ENCODE data around the gene UQCC3.
A peak's percentile ranks its signal among the peaks of the same experiment; 100 is the strongest.
"Not testable (repeated sequence)": the region's sequence is repeated elsewhere in the genome, so short reads cannot be mapped to it uniquely, and the experiment has no call there.

UQCC3 gene

DNA sequence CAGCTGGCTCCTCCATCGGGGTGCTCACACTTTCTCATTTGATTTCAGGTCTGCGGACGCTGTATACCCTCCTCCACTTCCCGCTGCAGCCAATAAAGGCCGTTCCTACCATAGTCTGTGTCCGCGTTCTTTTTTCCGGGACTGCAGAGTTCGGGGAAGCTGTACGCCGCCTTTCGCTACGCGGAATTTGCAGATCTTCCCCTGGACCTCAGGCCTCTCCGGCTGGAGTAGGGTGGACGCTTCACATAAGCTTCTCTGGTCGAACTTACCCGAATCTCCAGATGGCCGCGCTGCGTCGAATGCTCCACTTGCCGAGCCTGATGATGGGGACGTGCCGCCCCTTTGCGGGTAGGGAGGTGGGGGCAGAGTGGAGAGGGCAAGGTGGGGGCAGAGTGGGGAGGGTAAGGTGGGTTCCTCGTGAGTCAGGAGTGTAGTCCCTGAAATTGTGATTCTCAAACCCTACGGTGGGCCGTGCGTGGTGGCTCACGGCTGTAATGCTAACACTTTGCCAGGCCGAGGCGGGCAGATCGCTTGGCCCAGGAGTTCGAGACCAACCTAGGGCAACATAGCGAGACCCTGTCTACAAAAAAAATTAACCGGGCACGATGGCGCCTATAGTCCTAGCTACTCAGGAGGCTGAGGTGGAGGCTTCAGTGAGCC, 5.7 kb upstream of the UQCC3 start:
- peak; percentile 35 to 66 for DNase-seq

DNA sequence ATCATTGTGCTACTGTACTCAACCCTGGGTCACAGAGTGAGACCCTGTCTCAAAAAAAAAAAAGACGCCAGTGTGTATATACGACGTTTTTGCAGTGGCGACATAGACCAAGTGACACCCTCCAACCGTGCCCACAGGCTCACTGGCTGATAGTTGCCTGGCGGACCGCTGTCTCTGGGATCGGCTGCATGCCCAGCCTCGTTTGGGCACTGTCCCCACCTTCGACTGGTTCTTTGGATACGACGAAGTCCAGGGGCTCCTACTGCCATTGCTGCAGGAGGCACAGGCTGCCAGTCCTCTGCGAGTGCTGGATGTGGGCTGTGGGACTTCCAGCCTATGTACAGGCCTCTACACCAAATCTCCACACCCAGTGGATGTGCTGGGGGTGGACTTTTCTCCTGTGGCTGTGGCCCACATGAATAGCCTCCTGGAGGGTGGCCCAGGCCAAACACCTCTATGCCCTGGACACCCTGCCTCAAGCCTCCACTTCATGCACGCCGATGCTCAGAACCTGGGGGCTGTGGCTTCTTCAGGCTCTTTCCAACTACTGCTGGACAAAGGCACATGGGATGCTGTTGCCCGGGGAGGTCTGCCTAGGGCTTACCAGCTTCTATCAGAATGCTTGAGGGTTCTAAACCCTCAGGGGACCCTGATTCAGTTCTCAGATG, 5.1 kb upstream of the UQCC3 start:
- DNase-seq, result no peak

DNA sequence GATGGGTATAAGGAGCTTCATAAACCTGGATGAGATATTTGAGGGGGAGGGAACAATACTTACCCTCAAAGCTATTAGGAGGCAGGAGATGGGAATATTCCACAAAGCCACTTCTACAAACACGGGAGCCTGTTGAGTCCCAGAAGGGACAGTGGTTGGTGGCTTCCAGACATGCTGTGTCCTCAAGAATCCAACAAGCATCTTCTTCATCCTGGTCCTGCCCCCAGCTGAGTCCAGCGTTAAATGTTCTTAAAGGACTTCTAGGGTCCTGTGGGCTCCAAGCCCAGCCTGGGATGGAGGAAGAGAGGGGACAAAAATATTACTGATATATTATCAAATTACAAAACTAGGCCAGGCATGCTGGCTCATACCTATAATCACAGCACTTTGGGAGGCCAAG, 4.0 kb upstream of the UQCC3 start:
- DNase-seq, result no peak

DNA sequence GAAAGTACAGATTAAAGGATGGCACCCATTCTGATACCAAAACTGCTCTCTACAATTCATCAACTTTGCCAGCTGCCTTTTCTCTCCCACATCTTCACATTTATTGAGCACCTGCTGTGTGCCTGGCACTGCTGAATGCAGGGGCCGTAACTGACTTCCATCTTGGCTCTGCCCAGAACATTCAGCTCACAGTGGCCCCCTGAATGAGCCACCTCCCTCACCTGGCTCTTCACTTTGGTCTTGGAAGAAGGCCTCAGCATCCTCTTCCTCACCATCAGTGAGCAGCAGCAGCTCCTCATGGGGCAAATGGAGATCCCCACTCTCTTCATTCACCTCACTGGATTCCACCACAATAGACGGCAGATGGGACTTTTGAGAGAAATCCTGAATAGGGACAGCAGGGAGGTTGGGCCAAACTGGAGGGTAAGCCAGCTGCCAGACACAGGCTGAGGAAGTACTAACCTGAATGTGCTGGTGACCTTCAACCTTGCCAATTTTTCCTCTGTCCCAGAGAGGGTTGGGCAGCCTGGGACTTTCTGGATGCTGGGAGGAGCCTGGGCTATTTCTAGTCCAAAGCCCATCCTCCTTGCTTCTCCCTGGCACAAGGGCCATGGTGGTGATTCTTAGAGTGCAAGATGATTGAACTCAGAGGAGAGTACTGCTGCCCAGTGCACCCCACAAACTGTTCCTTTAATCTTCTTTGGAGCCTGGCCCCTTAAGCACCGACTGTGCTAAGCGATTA, 1.9 kb upstream of the UQCC3 start:
- no peak for DNase-seq

DNA sequence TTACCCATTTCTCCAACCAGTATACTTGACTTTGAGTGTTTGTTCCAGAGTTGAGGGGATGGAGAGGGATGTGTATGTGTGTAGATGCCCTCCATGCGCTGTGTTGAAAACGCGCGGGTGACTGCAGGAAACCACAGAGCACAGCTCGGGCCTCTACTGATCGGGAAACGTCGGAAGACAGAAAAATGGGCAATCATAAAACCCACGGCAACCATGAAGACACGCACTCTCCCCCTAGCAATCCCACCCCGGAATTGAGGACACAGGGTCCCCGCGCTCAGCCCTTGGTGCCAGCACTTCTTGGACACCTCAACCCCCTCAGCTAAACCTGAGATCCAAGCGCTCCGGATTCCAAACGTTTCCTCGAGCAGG, 251 bp upstream of the UQCC3 start:
- peak; percentile 64 to 67 for DNase-seq

DNA sequence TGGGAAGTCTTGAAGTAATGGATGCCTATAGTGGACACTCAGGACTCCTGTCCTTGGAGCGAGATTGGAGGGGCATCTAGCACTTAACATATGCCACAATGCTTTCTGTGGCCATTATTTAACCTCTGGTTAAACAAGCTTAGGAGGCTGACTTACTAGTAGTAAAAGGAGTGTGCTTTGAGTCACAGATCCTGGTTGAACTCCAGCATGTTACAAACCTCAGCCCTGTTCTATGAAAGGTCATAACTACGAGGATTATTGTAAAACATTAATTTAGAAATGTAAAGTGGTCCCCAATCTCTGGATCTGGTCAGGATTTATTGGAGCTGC, 1.7 kb downstream of the UQCC3 start:
- DNase-seq, result no peak

DNA sequence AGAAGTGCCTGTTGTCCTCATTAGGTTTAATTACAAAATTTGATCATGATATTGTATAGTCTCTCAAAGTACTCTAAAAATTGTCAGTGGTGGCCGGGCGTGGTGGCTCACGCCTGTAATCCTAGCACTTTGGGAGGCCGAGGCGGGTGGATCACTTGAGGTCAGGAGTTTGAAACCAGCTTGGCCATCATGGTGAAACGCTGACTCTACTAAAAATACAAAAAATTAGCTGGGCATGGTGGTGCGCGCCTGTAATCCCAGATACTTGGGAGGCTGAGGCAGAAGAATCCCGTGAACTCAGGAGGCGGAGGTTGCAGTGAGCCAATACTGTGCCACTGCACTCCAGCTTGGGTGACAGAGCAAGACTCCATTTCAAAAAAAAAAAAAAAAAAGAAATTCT, 3.9 kb downstream of the UQCC3 start:
- not testable (repeated sequence) for DNase-seq

DNA sequence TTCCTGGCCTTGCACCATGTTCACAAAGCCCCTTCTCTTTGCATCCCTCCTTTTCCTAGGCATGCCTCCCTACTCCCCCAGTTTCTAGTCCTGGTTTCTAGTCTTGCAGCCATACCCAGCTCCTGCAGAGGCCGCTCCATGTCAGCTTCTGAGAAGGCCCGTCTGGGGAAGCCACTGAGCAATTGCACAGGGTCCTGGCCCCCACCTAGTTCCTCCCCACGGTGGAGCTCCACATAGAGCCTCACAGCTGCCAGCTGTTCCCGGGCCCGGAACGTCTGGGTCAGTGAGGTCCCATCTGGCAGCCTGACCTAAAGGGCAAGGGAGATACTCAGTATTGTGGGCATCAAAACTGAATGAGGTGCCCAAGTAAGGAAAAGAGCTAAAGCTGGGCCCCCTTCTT, 5.2 kb downstream of the UQCC3 start:
- DNase-seq, result no peak

DNA sequence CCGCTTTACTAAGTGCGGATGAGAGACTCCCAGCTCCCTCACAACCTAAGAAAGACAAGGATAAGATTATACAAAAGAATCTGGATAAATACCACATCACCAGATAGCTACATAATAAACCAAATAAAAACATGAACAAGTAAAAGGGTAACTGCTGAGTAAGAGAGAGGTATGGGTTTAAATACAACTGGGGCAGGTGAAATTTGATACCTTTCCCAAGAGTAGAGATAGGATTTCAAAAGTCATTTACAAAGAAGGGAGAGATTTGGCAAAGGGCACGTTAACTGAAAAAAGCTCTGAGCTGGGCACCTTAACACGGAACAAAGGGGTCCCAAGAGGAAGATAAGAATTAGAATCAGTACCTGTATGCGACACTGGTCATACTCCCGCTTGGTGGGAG, 5.7 kb downstream of the UQCC3 start:
- no peak for DNase-seq

DNA sequence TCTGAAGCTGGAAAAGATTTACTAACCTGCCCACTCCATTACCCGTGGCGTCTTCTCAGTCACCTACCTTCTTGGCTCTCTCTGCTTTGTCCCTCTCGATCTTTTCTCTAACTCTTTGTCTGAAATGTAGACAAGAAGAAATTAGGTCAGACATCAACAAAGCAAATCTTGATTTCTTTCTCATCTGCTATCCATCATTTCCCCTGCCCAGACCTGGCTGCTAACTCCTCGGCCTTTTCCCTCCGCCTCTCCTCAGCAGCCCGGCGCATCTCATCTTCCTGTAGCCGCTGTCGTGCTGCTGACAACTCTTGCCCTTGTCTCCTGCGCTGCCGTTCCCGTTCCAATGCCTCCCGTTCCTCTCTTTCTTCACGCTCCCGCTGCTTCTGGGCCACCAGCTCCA, 6.2 kb downstream of the UQCC3 start:
- no peak for DNase-seq

DNA sequence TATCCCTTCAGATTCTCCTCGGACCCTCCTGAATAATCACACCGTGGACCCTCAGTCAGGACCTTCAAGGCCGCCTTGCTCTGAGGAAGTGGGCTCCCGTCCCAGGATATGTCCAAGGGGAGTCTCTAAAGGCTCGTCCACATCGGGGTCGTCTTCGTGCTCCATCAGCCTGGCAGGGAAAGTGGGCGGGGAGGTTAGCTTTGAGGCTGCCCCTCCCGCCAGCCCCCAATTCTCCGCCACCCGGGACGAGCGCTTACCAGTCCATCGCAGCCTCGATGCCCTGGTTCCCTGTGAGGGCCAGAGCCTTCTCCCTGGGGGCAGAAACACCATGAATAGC, 6.9 kb downstream of the UQCC3 start:
- DNase-seq, result no peak

DNA sequence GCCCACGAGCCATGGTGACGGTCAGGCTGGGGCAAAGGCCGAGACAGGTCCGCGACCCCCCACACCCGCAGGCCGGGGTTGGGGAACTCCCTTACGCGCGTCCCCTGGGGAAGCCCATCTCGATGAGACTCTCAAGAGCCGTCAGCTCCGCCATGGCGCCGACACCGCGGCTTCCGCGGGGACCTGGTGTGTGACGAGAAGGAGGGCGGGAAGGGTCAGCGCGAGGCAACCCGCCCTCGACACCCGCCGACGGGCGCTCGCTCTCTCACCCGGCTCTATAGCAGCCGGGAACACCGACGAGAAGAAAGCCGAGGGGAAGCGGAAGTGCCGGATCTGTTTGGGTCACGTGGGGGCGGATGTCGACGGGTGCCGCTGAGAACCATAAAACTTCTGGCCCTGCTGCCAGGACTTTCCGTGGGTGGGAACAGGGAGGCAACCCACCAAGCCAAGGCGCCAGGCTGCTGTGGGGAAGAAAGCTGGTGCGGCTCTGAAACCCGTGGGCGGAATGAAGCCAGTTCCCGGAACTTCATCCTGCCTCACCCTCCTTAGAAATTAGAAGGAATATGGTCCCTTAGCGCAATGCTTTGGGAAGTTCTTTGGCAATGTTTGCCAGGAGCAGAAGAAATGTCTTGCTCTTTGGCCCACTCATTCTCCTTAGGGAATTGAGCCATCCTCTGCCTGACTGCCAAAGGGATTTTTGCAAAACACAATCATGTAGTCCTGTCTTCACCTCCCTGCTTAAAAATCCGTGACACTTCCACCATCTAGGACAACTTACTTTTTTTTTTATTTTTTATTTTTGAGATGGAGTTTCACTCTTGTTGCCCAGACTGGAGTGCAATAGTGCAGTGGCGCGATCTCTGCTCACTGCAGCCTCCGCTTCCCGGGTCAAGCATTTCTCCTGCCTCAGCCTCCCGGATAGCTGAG, 7.6 kb downstream of the UQCC3 start, which contains the start of gene UBXN1:
TSS of gene UBXN1 (minus strand) at position 304 of the 927 bp plus-strand sequence. CDS start at position 154, 150 bp downstream.
- DNase-seq, result peak; percentile 78 to 81

DNA sequence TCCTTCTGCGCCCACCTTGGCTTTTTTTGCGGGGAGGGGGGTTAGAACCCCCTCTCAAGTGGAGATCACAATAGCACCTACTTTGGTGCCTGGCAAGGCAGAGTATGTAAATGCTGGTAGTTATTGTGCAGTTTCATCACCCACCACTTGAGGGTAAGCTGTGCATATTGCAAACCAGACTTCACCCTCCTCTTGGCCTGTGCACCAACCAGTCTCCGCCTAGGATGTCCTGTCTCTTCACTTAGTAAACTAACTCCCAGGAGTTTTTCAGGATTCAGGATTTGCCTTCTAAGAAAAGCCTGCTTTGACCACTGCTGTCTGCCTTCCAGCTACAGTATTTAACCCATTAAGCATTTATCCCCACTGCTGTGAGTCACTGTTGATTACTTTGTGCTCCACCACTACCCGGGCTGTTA, 9.4 kb downstream of the UQCC3 start:
- peak; percentile 71 to 73 for DNase-seq

DNA sequence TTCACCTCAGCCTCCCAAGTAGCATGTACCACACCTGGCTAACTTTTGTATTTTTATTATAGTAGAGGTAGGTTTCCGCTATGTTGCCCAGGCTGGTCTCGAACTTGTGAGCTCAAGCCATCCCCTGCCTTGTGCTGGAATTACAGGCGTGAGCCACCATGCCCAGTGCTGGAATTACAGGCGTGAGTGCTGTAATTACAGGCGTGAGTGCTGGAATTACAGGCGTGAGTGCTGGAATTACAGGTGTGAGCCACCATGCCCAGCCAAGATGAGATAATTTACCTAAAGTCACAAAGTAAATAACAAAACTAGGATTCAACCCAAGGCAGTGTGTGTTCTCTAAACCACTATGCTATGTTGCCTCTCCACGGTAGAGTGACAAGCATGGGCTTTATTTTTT, 11.0 kb downstream of the UQCC3 start:
- DNase-seq, result no peak

DNA sequence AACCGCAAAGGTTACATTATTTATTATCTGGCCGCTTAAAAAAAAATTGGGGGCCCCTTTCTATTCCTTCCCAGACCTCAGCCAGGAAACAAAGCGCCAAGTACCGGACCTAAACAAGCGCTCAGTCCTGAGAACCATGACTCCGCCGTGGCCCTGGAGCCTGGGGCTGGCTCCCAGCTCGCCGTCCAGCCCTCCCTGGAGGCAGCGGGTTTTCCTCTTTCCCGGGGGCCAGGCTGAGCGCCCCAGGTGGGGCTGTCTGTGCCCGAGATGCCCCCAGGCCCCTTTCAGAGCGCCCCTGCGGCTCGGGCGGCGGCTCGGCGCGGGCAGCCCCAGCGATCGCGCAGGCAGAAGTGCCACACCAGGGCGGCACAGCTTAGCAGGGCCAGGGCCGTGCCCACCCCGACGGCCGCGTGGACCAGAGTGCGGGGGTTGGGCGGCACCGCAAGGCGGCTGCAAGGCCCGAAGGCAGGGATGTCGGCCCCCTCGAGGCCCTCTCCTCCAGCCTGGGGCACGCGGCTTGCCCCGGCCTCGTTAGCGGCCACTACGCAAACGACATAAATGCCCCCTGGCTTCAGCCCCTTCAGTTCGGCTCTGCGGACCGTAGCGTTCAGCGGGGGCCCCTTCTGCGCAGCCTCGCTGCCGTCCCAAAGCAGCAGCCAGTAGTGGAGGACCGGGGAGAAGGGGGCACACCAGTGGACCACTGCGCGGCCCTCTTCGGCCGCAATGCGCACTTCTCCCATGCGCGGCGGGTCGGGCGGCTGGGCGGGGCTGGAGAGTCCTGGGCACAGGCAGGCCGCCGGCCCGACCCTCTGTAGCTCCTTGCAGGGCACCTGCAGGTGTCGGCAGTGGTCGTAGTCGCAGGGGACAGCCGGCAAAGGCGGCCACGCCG, 16.3 kb downstream of the UQCC3 start:
- no peak for DNase-seq

DNA sequence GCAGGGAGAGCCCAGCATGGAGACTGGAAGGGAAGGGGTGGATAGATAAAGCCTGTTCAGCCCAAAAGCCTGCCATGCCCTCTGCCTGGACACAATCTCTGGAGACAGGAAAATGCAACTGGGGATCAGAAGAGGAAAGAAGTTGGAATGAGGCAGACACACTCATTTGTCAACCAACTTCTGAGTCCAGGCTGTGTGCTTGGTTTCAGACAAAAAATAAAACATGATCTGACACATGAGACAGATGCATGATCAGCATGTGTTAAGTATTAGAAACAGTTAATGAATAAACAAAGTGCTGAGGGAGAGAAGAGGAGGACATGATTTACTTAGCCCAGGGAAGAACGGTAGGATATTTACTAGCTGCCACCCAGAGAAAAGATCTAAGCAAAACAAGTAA, 17.0 kb downstream of the UQCC3 start:
- no peak for DNase-seq

DNA sequence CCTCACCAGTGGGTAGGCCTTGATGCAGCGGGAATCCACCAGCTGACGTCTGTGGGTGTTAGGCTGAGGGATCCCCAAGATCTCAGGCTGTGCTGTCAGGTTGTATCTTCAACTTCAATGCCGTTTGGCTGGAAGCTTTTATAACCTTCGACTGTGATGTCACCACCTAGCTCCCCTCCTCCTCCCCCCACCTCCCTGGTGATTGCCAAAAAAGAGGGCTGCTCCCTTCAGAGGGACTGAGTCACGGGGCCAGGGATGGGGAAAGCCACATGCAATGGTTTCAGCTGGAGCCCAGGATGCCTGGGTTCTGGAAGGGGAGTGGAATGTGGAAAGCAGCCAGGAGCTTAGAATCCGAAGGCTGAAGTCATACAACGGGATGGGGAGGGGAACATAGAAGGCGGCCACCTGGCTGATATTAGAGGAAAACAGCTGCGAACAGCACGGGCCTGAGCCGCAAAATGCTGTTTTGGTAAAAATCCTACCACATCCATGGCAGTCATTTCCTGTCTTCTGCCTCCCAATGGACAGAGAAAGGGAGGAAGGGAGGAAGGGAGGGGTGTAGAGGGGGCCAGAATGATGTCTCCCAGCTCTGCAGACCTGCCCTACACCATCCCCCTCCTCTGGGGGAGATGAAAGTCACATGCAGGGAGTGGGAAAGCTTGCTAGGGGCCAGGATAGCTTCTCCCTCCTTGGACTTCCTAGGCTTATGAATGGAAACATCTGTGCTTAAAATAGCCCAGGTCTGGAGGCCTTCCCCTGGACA, 18.1 kb downstream of the UQCC3 start, which contains the start of gene LRRN4CL:
TSS of gene LRRN4CL (minus strand) at position 110 of the 763 bp plus-strand sequence. CDS start 1,022 bp downstream, outside the sequence.
- no peak for DNase-seq

DNA sequence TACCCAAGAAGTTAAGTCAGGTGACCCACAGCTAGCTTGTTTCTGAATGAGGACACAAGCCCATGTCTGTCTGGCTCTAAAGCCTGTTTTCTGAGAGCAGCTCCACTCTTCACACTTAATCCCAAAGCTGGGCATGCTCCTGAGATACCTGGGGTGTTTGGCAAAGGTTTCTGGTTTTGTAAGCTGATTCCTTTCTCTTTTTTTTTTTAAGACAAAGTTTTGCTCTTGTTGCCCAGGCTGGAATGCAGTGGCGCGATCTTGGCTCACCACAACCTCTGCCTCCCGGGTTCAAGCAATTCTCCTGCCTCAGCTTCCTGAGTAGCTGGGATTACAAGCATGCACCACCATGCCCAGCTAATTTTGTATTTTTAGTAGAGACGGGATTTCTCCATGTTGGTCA, 22.2 kb downstream of the UQCC3 start:
- not testable (repeated sequence) for DNase-seq

DNA sequence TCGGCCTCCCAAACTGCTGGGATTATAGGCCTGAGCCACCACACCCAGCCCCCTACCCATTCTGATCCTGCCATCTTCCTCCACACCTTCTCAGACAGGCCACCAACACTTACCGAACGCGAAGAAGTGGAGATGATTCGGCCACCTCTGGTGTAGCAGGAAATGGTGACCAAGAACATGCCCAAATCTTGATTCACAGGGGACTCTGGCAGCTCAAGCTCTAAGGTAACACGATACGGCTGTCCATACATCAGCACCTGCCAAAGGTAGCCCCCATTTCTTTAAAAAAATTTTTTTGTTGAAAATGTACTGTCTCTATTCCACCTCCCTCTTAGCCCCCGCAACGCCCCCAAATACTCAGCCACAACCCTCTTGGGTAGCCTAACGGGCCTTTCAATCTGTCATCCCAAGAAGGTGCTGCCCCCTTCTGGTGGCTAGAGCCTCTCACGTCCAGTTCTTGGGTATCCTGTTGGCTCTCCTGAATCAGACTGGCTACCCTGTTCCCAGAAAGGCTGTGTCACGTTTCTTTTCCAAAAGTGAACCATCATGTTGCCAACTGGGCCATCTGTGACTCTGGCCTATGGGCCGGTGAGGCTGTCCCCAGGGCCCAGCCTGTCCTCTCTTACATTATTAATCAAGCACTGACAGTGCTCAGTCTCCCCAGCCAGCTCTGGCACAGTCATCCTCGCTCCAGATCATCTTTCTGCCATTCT, 23.1 kb downstream of the UQCC3 start:
- peak; percentile 64 to 65 for DNase-seq

DNA sequence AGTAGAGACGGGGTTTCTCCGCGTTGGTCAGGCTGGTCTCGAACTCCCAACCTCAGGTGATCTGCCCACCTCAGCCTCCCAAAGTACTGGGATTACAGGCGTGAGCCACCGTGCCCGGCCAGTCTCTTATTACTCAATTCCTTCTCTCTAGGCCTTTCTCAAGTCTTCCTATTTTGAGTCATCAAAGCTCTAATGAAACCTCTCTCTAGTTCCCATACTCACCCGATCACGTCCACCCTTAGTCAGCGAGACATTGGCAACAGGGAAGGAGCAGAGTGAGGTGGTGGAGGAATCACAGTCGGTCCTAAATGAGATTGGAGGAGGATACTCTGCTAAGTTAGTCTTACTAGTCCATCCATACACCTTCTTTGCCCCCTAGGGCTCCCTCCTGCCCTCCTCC, 30.8 kb downstream of the UQCC3 start:
- DNase-seq, result no peak

DNA sequence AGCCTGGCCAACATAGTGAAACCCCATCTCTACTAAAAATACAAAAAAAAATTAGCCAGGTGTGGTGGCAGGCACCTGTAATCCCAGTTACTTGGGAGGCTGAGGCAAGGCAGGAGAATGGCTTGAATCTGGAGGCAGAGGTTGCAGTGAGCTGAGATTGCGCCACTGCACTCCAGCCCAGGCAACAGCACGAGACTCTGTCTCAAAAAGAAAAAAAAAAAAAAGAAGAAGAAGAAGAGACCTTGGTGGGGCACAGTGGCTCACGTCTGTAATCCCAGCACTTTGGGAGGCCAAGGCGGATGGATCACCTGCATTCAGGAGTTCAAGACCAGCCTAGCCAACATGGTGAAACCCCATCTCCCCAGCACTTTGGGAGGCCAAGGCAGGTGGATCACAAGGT, 32.4 kb downstream of the UQCC3 start:
- not testable (repeated sequence) for DNase-seq
